Activated T-cell treated with anti-CD3 and anti-CD28 coated beads, Interleukin-2, amount 50 U/mL, for 48 hours (primary cell): ENCODE results near the gene ITPR1.

Source experiments
- DNase-seq, 2 experiments: peaks; one replicate each; pipeline ENCODE4 v3.0.0-alpha.2; 2020

Gene ITPR1

DNA sequence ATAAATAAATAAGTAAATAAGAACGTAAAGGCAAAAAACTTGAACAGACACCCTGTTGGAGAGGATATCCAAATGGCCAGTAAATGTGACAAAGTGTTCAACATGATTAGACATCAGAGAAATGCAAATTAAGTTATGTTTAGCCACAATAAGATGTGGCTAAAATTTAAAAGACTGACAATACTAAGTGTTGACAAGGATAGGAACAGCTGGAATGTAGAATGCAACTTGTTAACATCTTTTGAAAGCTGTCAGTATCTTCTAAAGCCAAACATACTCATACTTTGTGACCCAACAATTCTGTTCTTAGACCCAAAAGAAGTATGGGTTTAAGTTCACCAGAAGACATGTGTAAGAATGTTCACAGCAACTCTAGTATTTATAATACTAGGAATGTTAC, 197.1 kb downstream of the ITPR1 start:
- no peak for DNase-seq

DNA sequence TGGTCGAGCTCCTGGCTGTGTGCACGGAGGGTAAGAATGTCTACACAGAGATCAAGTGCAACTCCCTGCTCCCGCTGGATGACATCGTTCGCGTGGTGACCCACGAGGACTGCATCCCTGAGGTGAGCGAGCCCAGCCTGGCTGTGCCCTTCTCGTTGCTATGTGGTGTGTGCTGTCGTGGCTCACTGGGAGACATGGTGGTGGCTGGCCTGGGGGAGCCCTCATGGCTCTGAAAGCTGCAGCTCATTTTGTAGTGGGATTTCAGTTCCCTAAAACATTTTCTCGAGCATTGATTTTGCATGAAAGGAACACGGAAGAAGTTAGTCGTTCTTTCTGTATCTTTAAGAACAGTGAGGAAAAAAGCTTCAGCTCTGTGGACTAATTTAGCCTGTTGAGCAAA, 200.5 kb downstream of the ITPR1 start:
- no peak for DNase-seq

DNA sequence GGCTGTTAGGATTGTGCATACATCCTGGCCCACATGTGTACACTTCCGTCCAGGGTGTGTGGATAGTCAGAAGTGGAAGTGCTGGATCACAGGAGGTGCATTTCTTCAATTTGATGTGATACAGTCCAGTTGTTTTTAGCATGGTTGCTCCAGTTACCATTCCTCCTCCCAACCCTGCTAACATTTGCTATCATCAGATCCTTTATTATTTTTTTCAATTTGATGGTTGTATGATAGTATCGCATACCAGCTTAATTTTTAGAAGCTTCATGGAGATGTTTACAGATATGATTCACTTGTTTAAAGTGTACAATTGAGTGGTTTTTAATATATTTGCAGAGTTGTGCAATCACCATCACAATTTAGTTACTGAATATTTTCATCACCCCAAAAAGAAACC, 202.7 kb downstream of the ITPR1 start:
- DNase-seq: no peak

DNA sequence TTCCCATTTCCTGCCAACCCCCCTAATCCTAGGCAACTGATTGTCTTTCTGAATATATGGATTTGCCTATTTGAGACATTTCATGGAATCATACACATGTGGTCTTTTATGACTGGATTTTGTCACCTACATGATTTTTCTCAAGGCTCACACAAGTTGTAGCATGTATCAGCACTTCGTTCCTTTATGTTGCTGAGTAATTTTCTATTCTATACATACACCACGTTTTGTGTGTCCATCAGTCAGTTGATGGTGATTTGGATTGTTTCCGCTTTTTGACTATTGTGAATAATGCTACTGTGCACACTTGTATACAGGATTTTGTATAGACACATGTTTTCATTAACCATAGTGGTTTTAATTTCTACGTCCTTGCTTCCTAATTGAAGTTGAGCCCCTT, 203.1 kb downstream of the ITPR1 start:
- no peak for DNase-seq

DNA sequence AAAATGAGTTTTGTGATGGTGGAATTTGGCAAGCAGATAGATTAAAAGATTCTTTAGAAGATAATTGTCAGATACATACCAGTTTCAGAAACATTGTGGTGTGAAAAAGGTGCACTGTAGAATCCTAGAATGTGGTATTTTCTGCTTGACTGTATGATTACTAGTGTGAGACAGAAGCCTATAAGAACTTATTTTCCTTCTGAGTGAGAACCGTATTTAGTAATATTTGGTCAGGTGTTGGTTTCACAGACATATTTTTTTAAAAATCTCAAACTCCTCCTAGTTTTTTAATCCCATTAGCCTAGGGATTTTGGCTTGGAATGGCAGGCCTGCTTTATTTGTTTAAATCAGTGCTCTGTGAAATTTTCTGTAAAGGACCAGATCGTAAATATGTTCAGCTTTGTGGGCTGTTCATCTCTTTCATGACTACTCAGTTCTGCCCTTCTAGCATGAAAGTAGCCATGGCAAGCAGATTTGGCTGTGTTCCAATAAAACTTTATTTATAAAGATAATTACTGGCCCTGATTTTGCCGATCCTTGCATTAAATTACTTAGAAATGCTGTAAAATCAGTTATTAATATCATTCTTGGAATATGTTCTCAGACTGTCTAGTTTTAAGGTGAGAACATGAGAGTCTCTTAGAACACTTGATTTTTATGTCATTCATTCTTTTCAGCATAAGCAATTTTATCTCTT, 205.1 kb downstream of the ITPR1 start:
- no peak for DNase-seq

DNA sequence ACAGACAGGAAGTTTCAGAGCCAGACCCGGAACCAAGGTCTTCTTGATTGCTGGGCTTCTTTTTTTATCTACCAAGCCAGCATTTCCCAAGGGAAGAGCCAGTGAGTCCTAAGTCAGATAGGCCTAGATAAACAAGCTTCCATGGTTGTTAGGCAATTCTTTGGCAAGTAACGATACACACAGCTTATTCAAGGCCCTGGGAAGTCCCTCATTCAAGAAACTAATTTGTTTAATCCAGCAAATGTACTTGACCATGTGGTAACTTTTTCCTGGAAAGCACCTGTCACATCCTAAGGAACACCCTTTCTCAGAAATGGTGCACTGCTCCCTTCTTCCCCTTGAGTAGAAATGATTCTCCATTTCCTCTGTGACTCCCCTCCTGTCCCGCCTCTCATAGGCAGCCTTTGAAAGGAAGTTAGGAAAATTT, 209.9 kb downstream of the ITPR1 start:
- no peak for DNase-seq

DNA sequence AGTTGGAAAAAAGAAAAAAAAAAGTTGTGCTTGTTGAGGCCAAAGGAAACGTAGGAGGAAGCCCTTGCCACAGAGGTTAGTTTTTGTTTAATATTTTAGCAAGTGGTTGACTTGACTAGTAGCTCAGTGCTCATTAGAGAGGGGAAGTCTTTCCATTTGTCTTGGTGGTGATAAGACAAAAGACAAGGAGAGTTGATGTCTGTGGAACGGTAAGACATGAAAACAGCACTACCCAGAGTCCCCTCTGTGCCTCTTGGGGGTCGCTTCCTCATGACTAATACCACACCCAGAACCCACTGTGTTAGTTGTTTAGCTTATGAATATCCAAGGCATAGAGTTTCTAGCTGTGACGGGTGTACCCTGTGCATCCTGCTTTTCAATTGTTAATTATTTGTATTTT, 211.4 kb downstream of the ITPR1 start:
- DNase-seq: no peak

DNA sequence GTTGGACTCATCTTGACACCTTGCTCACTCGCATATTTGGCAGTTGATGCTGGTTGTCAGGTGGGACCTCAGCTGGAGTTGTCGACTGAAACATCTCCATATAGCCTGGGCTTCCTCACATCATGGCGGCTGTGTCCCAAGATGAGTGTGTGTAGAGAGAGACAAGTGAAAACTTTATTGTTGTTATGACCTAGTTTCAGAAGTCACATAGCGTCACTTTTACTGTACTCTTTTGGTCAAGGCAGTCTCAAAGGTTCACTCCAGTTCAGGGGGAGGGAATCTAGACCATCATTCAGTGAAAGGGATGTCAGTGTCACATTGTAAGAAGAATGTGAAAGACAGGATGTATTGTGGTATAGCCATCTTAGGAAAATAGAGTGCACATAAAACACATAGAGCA, 214.2 kb downstream of the ITPR1 start:
- no peak for DNase-seq

DNA sequence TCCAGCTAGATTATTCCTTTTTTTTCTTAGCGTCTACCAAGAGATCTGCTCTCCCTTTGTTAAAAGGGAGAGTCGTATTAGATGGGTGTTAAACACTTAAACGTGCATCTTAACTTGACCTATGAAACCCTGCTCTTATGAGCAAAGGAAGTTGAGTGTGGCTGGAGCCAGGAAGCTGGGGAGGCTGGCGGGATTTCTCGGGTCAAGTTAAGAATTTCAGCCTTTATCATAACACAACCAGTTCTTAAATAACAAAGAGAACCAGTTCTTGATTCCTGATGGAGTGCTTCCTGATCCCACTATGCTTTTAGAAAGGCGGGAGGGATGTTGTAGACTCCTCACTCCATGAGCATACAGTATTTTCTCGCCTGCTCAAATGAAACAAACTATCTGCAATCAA, 215.1 kb downstream of the ITPR1 start:
- DNase-seq: no peak

DNA sequence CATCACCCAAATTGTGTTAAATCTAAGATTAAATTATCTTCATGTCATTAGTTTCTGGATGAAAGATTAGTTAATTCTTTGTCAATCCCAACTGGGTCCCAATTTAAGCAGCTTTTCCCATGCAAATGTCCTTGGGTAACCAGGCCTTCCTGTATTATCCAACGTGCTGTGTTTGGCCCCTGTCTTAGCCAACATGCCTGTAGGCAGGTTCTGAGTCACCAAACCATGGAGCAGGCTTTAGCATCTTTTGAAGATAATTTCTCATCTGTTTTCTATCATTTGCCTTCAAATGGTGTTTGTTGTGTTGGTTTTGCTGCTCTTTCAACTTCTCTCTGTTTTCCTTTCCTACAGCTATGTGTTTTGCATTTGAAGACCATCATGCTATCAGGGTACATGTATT, 216.2 kb downstream of the ITPR1 start:
- no peak for DNase-seq

DNA sequence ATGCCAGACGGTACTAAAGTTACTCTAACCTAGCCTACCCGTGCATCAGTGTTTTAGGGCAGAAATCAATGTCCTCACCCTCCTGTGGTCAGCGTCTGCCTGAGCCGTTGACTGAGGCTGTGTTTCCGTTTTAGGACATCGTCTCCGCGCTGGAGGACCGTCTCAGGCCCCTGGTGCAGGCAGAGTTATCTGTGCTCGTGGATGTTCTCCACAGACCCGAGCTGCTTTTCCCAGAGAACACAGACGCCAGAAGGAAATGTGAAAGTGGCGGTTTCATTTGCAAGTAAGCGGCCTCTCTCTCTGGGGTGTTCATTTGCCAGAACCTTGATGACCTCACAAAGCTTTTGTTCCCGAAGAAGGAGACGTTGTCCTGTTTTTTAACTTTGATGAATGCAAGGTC, 217.0 kb downstream of the ITPR1 start:
- no peak for DNase-seq

DNA sequence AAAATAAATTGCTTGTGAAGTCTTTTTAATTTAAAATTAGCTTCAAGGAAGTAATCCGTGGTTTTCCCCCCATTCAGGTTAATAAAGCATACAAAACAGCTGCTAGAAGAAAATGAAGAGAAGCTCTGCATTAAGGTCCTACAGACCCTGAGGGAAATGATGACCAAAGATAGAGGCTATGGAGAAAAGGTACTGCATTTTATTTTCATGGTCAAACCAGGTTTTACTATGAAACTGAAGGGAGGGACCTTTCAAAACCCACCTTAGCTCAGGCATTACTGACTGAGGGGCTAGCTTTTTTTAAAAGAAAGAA, 218.5 kb downstream of the ITPR1 start:
- no peak for DNase-seq

DNA sequence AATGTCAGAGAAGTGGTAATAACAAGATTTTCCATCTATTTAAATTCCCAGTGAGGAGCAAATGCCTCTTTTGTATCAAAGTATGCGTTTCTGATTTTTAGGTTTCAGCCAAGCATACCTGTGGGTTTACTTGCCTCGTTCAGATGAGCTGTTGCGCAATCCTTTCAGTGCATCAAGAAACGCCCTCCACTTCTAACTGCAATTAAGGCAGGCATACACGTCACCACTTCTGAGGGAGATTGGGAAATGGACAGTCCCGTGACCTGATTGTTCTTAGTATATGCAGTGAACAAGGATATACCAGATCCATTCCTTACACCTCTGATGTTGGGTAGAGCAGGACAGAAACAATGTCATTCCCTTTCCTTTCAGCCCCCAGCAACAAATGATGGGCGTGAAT, 219.0 kb downstream of the ITPR1 start:
- DNase-seq: no peak

DNA sequence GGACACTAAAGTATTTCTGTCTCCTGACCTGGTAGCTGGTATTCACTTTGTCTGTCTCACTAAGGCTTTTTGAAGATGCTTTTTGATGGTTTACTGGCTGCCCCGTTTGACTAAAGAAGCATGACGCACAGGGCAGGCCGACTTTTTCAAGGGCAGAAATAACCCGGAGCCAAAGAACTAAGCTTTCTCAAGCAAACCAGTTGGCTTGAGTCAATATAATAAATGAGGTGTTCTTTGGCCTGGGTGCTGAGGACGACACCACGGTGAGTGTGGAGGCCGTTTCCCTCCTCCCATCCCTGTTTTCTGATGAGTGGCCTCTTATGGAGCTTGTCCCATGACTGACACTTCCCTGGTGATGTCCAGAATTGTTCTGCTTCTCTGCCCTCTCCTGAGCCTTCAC, 220.9 kb downstream of the ITPR1 start:
- DNase-seq: no peak

DNA sequence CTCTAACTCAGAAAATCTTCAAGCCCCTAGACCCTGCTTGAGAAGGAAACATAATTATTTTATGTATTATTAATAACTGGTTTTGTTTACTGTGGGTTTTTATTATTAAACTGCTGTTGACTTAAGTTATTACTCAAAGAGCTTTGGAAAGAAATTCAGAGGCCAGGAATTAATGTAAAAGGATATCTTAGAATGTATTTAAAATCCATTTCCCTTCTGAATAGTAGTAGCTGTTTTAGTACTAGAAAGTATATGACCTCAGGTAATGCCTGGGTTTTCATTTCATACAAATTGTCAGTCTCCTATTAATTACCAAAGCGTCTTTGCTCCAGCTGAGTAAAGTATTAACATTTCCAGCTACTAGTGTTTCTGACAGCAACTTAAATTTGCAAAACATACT, 223.1 kb downstream of the ITPR1 start:
- no peak for DNase-seq

DNA sequence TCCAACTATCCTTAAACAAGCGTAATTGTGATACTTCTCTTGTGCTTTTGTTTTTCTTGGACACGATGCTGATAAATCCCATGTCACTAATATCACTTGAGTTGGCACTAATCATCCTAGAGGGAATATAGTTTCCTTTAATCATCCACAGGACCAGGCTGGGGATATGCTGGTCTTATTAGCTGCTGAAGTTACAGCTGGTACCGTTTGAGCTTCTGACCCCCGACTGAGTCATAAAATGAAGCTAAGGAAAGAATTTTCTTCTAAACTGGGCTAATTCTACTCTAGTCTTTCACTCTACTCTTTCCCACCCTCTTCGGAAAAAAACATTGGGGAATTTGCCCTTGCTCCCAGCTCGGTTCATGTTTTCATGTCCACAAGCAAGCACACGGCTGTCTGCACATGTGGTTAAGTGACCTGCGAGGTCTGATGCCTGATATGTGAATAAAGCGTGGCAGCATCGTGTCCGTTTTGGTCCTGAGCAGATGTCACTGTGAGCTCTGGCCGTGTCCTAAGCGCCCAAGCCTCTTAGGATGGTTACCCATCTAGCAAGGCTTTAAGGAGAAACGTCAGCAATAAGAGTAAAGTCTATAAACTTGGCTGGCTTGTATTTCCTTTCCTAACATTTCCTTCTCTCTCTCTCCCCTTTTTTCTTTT, 223.7 kb downstream of the ITPR1 start:
- DNase-seq: no peak

DNA sequence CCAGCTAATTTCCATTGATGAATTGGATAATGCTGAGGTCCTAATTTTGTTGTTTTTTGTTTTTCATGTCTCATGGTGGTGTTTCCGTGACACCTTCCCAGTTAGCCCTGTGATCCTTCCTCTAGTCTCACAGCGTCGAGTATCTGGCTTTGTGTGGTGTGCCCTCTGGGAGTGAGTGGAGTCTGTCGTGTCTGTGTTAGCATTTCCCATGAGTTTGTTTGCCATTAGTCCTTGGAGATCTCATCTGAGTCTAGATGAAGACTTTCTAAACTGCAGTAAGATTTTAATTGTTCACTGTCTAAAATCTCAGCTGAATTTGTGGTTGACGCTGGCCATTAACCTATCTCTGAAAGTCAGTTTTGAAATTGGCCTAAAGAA, 224.2 kb downstream of the ITPR1 start:
- no peak for DNase-seq

DNA sequence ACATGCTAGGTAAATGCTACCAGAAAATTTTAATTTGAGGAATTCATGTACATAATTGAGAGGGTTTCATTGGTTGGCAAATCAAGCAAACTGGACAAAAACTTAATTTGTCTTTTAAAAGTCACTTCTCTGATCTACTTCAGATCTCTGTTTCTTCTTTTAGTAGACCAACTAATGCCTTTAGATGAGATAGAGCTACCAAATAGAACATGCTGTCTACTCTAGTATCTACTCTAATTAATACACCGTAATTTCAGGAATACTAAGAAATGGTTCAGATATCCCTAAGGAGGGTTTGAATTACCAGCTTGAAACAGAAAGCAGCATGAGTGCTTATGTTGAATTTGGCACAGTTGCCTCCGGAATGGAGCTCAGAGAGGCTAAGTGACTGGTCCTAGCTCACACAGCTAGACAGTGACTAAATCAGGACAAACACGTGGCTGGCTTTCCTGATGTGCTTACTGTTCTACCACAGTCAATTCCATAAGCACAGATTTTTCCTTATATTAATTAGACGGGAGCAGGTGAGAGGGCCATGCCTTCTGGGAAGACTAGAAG, 225.1 kb downstream of the ITPR1 start:
- DNase-seq: no peak

DNA sequence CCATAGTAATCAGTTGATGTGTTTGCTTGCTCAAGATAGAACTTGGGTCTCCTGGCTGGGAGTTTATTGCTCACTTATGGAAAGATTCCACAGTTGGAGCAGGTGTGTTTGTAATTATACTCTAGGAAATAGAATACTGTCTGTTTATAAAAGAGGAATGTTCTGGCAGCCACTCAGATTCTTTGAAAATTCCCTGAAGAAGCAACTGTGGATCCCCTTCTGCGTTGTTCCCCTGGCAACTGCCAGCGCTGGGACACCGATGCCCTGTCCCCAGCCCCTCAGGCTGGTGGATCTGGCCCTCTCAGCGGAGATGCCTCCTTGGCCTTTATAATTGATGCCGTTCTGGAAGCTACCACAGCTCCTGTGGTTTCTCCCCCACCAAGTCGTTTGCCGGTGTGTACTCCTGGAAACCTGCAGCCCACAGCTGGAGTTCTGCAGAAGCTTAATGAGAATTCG, 225.9 kb downstream of the ITPR1 start:
- no peak for DNase-seq

DNA sequence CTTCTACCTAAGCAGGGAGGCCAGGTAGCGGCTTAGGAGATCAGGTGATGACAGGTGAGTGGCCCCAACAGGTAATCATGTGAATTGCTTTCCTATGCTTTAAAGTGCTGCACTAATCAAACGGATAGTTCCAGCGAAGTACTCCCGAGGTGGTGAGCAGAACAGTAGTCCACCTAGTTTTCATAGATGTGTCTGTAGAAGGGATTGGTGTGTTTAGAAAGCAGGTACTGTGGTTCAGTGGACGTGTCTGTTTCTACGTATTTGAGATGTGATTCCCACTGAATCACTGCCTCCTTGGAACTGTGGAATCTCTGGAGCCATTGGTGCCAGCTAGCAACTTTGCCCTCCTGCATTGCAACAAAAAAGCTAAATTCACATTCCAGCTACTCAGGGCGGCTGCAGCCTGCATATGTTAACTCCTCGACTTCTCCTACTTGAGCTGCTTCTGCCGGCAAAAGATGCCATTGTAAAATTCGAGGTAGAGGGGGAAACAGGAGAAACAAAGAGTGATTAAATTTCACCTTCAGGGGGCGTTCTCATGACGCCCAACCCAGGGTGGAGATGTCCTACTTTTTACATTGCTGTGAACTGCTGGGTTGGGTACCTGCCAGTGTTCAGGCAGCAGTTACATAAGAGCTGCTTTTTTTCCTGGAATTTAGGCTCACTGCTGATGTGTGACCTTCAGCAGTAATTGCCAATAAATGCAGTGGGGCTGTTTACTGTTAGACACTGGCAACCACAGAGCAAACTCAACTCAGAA, 227.3 kb downstream of the ITPR1 start:
- no peak for DNase-seq

DNA sequence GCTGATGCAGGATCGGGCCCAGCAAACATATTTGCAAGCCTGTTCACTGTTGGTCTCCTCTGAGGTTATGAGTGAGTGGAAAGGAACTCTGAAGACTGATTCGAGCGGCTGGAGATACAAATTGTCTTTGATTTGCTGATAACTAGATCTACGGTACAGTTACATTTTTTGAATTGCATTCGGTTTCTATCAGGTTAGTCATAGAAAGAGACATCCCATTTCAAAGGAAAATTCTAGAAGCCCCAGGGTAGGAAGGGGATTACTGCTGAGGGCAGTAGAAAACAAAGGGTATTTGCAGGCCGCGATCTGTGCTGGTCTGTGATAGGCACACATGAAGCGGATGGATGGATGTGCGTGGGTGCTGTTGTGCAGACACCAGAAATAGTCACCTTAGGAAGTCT, 228.4 kb downstream of the ITPR1 start:
- DNase-seq: no peak

DNA sequence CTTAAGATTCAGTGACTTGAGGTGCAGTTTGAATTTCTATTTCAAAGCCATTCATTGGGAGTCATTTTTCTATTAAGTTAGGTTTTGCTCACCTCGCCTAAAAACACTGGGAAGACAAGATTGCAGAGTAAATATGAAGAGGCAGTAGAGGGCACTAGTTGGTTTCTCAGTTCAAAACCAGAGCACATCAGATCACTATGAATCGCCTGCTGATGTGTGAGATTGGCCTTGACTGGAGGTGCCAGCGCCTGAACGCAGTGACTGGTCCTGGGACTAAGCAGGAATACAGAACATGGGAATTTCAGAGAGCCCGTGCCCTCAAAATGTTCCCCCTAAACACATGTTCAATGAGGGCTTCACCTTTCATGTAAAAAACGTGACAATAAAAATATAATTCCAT, 229.0 kb downstream of the ITPR1 start:
- DNase-seq: peak in 1 of 2 experiments; percentile 46

DNA sequence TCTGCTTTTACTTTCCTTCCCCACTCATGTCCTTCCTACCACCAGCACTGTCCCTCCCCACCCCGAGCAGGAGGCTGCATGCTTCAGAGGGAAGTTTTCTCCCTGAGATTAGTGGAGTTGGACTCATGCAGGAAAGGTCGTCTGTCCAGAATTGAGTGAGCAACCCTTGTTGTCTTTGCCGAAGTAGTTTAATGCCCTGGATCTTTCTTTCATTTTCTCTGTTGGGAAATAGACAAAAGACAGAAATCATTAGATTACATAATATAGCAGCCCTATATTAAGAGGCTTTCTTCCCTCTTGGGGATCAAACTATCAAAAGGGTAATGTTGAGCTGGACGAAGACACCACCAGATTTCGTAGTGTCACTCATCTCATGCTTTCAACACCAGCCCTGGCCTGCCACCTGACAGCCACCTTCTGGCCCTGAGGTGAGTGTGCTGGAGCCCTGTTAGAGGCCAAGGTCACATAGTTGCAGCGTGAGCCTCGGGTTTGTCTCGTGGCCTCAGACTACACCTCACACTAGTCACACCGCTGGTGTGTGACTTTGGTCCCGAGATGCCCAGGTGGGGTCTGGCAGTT, 231.0 kb downstream of the ITPR1 start:
- DNase-seq: no peak

DNA sequence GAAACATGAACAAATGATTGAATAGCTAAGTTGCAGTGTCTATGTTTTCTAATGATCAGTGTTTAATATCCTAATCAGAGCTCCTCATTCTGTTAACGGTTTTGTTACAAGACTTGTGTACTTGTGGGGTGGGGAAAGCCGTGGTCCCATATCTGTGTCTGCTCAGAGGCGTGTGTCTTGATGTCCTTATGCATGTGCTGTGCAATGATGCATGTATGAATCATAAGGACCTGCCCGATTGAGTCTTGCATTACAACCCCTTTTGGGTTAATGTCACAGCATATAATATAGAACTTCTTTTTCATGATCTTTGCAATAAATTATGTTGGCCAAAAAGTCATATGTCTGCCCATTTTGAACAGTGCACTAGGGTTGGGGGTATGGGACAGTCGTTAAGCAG, 233.4 kb downstream of the ITPR1 start:
- no peak for DNase-seq
